HG03442 (cell line): ENCODE results near the gene AIFM2.
"Not testable (repeated sequence)": the region's sequence is repeated elsewhere in the genome, so short reads cannot be mapped to it uniquely, and the experiment has no call there.

Experiments used
- ATAC-seq: cut with Tn5 transposase; IDR thresholded peaks from one replicate; pipeline ENCODE4 v1.9.1; 2021; ENCODE audit warnings: mild to moderate bottlenecking, moderate library complexity; ENCODE audit not compliant: unreplicated experiment

AIFM2 gene

GRCh38 chr10:70123817-70124216, 8.8 kb downstream of the AIFM2 start:
- no peak for ATAC-seq

DNA sequence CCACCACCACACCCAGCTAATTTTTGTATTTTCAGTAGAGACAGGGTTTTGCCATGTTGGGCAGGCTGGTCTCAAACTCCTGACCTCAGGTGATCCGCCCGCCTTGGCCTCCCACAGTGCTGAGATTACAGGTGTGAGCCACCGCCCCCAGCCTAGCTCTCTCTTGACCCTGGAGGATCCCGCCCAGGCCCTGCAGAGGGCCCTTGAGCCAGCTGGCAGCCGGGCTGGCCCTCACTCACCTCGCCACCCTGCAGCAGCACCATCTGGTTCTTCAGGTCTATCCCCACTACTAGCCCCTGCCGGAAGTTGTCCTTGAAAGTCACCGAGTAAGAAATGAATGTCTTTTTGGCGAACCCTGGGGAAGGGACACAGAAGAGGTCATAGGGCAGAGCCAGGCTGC, 9.5 kb downstream of the AIFM2 start:
- ATAC-seq = not testable (repeated sequence)

DNA sequence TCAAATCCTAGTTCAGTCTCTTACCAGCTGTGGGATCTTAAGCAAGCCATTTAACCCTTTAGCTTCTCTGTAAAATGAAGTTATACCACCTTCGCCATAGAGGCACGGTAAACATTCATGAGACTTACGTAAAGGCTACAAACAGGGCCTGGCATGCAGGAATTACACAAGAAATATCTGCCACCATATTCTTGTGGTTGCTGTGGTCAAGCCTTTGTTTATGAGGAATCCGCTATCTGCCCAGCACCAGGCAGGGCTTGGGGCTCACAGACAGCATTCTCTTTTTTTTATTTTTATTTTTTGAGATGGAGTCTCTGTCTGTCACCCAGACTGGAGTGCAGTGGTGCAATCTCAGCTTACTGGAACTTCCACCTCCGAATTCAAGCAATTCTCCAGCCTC, 9.9 kb downstream of the AIFM2 start:
- no peak for ATAC-seq

DNA sequence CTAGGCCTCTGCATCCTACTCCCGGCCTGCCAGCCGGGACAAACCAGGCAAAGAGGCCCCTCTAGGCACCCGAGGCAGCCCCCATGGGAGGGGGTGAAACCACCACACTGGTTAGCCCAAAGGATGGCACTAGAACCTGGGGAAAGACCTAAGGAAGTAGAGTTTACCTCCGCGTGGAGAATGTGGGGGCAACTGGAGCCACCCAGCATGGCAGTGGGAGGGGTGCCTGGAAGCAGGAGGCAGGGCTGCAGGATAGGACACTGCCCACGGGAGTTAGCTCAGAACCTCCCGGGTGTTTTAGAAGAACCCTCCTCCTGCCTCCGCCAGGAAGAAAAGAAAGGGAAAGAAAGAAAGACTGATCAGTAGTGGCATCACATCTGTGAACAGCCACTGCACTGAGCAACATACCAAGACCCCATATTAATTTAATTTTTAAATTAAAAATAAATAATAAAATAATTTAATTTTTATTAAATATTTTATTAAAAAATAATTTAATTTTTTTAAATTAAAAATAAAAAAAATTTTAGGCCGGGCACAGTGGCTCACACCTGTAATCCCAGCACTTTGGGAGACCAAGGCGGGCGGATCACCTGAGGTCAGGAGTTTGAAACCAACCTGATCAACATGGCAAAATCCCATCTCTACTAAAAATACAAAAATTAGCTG, 11.2 kb downstream of the AIFM2 start:
- no peak for ATAC-seq

- no peak for ATAC-seq
These were observed 12.2 kb downstream of the AIFM2 start for GRCh38 chr10:70120417-70120816.

DNA sequence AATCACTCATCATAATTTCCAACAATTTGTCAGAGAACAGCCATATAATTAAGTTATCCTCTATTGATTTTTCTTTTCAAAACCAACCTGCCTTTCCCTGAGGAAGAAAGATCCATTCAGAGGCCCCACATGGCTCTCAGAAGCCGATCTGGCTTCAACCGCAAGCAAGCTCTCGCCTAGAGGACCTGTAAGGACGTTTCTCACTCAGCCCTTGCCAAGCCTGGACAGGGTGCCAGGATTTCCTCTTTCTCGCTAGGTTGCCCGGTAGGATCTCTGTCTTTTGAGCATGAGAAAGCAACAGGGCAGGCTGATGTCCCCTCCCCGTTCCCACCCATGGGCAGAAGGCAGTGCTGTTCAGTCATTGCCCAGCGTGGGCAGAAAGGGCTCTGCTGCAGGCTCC, 13.0 kb downstream of the AIFM2 start:
- no peak for ATAC-seq

- ATAC-seq = no peak
These were observed 13.4 kb downstream of the AIFM2 start for GRCh38 chr10:70119197-70119596.

GRCh38 chr10:70118196-70118595, 14.4 kb downstream of the AIFM2 start:
- no peak for ATAC-seq

DNA sequence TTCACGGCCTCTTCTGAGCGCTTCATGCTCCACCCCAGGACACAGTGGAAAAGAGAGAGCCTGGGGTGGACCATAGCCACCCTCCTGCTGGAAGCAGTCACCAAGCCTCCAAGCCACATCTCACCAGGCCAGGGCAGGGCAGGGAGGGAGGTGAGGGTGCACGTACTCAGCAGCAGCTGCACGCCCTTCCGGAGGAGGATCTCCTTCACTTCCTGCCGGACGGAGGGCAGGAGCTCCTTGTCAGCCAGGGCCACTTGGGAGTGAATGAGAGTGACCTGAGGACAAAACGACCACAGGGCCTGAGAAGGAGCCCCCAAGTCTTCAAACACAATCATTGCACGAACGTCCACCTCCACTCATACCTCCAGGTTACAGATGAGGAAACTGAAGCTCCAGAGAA, 15.0 kb downstream of the AIFM2 start:
- no peak for ATAC-seq

DNA sequence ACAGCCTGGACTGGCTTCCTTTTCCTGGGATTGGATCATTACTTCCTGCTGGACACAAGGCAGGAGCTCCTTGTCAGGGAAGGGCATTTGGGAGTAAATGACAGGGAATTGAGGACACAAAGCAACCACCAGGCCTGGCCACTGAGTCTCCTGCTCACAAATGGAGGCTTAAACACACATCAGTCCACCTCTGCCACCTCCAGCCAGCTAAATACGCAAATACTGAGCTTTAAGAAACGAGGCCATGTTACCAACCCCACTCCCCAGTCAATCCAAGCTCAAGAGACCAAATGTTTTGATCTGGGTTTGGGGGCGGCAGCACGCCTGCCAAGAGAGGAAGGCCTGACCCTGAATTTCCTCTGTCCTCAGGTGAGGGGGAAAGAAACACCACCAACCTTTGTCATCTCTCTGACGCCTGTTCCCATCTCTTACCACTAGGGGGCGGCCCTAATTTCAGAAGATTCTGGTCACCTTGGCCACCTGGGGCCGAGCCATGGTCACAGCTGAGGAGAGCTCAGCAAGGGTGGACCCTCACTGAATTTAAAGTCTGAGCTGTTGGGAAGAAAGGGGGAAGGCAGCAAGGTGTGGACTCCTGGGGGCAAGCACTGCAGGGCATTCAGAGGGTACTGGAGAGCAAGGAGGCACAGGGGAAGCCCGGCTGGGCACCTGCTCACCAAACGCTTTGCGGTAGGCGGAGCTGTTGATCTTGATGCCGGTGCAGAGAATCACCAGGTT, 16.5 kb downstream of the AIFM2 start:
- no peak for ATAC-seq

GRCh38 chr10:70114902-70115301, 17.7 kb downstream of the AIFM2 start:
- no peak for ATAC-seq

- no peak for ATAC-seq
These were observed 20.6 kb downstream of the AIFM2 start for GRCh38 chr10:70112071-70112470.

GRCh38 chr10:70111496-70111895, 21.1 kb downstream of the AIFM2 start:
- ATAC-seq = no peak

DNA sequence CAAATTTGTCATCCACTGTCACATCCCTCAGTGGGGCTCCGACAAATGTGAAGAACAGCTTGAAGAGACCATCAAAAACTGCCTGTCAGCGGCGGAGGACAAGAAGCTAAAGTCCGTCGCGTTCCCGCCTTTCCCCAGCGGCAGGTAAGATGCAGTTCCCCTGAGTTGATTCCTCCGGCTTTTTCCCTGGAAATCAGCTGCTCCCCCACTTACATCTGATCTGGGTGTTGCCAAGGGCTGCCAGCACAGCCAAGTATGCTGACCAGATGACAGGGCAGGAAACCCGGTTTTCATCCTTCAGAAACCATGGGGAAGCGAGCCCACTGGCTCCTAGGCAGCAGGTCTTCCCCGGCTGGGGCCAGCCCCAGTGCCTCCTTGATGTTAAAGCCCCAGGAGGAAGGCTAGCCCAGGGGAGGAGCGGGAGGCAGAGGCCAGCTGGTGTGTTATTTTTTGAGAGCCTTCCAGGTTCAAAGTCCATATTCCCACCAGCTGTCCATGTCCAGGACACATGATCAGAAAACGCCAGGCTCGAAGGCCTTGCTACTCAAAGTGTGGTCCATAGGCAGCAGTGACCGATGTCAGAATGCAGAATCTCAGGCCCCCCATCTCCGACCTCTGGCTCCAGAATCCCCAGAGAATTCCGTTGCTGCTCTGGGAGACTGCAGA, 23.4 kb downstream of the AIFM2 start:
- ATAC-seq = no peak

- no peak for ATAC-seq
These were observed 25.4 kb downstream of the AIFM2 start for GRCh38 chr10:70106958-70107791.

DNA sequence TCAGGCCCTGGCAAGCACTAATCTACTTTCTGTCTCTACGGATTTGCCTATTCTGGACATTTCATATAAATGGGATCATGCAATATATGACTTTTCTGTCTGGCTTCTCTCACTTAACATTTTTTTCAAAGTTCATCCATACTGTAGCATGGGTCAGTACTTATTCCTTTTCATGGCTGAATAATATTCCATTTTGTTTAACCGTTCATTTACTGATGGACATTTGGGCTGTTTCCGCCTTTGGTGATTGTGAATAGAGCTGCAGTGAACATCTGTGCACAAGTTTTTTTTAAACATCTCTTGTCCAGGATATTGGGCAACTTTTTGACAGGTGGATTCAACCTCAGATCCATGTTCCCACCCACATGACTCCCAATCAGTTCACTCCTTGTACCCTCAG, 31.0 kb downstream of the AIFM2 start:
- no peak for ATAC-seq

DNA sequence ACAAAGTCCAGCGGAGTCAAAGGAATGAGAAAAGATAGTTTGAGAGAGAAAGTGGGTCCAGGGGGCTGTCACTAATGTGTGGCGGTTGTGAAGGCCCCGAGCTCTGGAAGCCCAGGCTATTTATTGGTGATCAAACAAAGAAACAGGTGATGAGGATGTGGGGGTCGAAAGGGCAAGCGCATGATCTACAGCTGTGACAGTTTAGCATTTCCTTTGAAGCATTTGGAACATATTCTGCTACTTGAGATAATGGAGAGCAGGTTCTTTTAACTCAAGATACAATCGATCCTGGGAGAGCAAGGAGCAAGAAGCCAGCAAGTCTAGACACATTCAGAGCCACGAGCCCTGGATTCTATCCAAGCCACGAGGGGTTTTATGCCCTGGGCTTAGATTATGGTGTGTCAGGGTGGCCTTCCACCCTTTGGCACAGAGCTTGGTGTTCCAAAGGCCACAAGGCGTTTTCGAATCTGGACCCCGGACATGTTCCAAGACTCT, 31.5 kb downstream of the AIFM2 start:
- ATAC-seq = not testable (repeated sequence)

- ATAC-seq = no peak
These were observed 34.4 kb downstream of the AIFM2 start for GRCh38 chr10:70098271-70098670.

DNA sequence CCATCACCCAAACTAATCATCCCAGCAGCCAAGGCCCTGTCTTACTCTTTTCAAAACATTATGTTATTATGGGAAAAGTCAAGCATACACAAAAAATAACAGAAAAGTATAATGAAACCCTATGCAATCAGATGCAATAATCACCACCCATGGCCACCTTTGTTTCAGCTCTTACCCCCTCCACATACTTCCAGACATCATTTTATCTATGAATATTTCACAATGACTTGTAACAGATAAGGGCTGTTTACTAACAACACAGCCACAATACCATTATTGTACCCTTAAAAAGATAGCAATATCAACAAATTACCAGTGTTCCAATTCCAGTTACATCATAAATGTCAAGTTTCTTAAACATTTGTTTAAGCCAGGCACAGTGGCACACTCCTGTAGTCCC, 35.2 kb downstream of the AIFM2 start:
- ATAC-seq = no peak

GRCh38 chr10:70096705-70097420, 35.8 kb downstream of the AIFM2 start:
- ATAC-seq = no peak
